ENCODE data around the gene MYOG. TPM values are rescaled to one million over a fixed set of nuclear protein-coding genes. Genes with fewer than 3 reads are reported as not detected.

Gene MYOG
- total and polyA plus RNA-seq, 2 of the 13 experiments (the other 11 are each of a cell fraction or from before 2014, with no cell fraction given) = not detected

GRCh38 chr1:203056012-203056411 lies 29.8 kb downstream of the MYOG start (continued):
- TF ChIP-seq MTERF4 (CRISPR knock-in tag; IDR thresholded peaks at IDR 0.05) (no peak), BRCA1 (CRISPR knock-in tag; IDR thresholded peaks at IDR 0.05) (no peak), ZNF891 (CRISPR knock-in tag; IDR thresholded peaks at IDR 0.05) (no peak), ARNT2 (CRISPR knock-in tag; IDR thresholded peaks at IDR 0.05; ENCODE audit: low read depth) (no peak), ZNF318 (CRISPR knock-in tag; IDR thresholded peaks at IDR 0.05) (no peak)
